Measurements from ENCODE around the gene IFI27L1. TPM values are rescaled to one million over a fixed set of nuclear protein-coding genes. Genes with fewer than 3 reads are reported as not detected.
A peak's percentile ranks its signal among the peaks of the same experiment; 100 is the strongest.

Gene IFI27L1
- 7.8 and 17.6 TPM in 2 replicates for total RNA-seq (2014; rRNA removed; shearing (Covaris generic); ENCODE audit: low replicate concordance)

- no peaks in the 10 kb centered on the region for H3K9me2 ChIP-seq (replicated peaks; ENCODE audit: insufficient read depth, low read length)
- peak within 1 kb of the TSS; percentile 88 for H2AFZ ChIP-seq (ENCODE audit: low read length)
- H4K20me1 ChIP-seq (ENCODE audit: insufficient read depth, low read depth, low read length) = no peaks in the 10 kb centered on the region; the same call in 1 of the 2 replicates
- peak within 1 kb of the TSS; percentile 94 for H3K4me2 ChIP-seq (ENCODE audit: low read depth, low read length, poor library complexity, severe bottlenecking)
- H3K4me1 ChIP-seq (ENCODE audit: low read length) = peaks cover 21% of the 10 kb centered on the region
- H3K9me3 ChIP-seq (ENCODE audit: low read length) = peaks cover 9% of the 10 kb centered on the region
- peak within 1 kb of the TSS; percentile 55 for H3K27ac ChIP-seq (ENCODE audit: low read length)
- H3K79me2 ChIP-seq (ENCODE audit: low read length) = peaks cover 55% of the 10 kb centered on the region
- H3K36me3 ChIP-seq (ENCODE audit: insufficient read depth, low read length) = peaks cover 40% of the 10 kb centered on the region
- DNase-seq = peak; percentile 99
- H3K27me3 ChIP-seq (ENCODE audit: low read length) = no peaks in the 10 kb centered on the region
- peak within 1 kb of the TSS; percentile 90 for H3K4me3 ChIP-seq (ENCODE audit: low read length)
- peak within 1 kb of the TSS; percentile 88 for H3K9ac ChIP-seq (ENCODE audit: low read length)
Measured at GRCh38 chr14:94080621-94081385, at the start of gene IFI27L1, which contains the start of gene DDX24. Gene IFI27L1, plus strand, starts transcription at chr14:94081310. Its CDS starts 15,628 bp downstream, at chr14:94096938. Gene DDX24, minus strand, starts transcription at chr14:94081202. Its CDS starts 1,460 bp downstream, at chr14:94079742.

GRCh38 chr14:94031883-94032279 is 49.2 kb upstream of the IFI27L1 start:
- no peaks in the 10 kb centered on the region for H3K4me1 ChIP-seq (ENCODE audit: low read length)
- H2AFZ ChIP-seq (ENCODE audit: low read length) = no peak overlapping the region
- H3K27me3 ChIP-seq (ENCODE audit: low read length) = no peaks in the 10 kb centered on the region
- no peaks in the 10 kb centered on the region for H3K36me3 ChIP-seq (ENCODE audit: insufficient read depth, low read length)
- no peaks in the 10 kb centered on the region for H3K9me2 ChIP-seq (replicated peaks; ENCODE audit: insufficient read depth, low read length)
- H3K9me3 ChIP-seq (ENCODE audit: low read length) = no peaks in the 10 kb centered on the region
- H3K9ac ChIP-seq (ENCODE audit: low read length) = no peak overlapping the region
- DNase-seq = no peak
- H3K4me2 ChIP-seq (ENCODE audit: low read depth, low read length, poor library complexity, severe bottlenecking) = no peak overlapping the region
- H3K4me3 ChIP-seq (ENCODE audit: low read length) = no peak overlapping the region
- H3K27ac ChIP-seq (ENCODE audit: low read length) = no peak overlapping the region
- no peaks in the 10 kb centered on the region for H3K79me2 ChIP-seq (ENCODE audit: low read length)
- H4K20me1 ChIP-seq (ENCODE audit: insufficient read depth, low read depth, low read length) = no peaks in the 10 kb centered on the region

- no peak for DNase-seq
Measured at GRCh38 chr14:94034886-94035285, 46.2 kb upstream of the IFI27L1 start.

GRCh38 chr14:94036313-94037167 is 44.6 kb upstream of the IFI27L1 start:
- no peaks in the 10 kb centered on the region for H3K27me3 ChIP-seq (ENCODE audit: low read length)
- H3K4me2 ChIP-seq (ENCODE audit: low read depth, low read length, poor library complexity, severe bottlenecking) = no peak overlapping the region
- H3K9me3 ChIP-seq (ENCODE audit: low read length) = no peaks in the 10 kb centered on the region
- no peak overlapping the region for H3K4me3 ChIP-seq (ENCODE audit: low read length)
- no peaks in the 10 kb centered on the region for H3K9me2 ChIP-seq (replicated peaks; ENCODE audit: insufficient read depth, low read length)
- H2AFZ ChIP-seq (ENCODE audit: low read length) = no peak overlapping the region
- no peak overlapping the region for H3K9ac ChIP-seq (ENCODE audit: low read length)
- H3K4me1 ChIP-seq (ENCODE audit: low read length) = no peaks in the 10 kb centered on the region
- H4K20me1 ChIP-seq (ENCODE audit: insufficient read depth, low read depth, low read length) = no peaks in the 10 kb centered on the region
- no peak overlapping the region for H3K27ac ChIP-seq (ENCODE audit: low read length)
- H3K36me3 ChIP-seq (ENCODE audit: insufficient read depth, low read length) = no peaks in the 10 kb centered on the region
- no peaks in the 10 kb centered on the region for H3K79me2 ChIP-seq (ENCODE audit: low read length)
- DNase-seq = peak; percentile 95

More at GRCh38 chr14:94034886-94035285, 46.2 kb upstream of the IFI27L1 start:
- Histone ChIP-seq H3K9ac (ENCODE audit: low read length) (no peak overlapping the region), H3K27me3 (ENCODE audit: low read length) (no peaks in the 10 kb centered on the region), H3K9me3 (ENCODE audit: low read length) (no peaks in the 10 kb centered on the region), H3K9me2 (replicated peaks; ENCODE audit: insufficient read depth, low read length) (no peaks in the 10 kb centered on the region), H3K4me2 (ENCODE audit: low read depth, low read length, poor library complexity, severe bottlenecking) (no peak overlapping the region), H3K36me3 (ENCODE audit: insufficient read depth, low read length) (no peaks in the 10 kb centered on the region), H2AFZ (ENCODE audit: low read length) (no peak overlapping the region), H3K27ac (ENCODE audit: low read length) (no peak overlapping the region), H3K4me3 (ENCODE audit: low read length) (no peak overlapping the region), H3K79me2 (ENCODE audit: low read length) (no peaks in the 10 kb centered on the region), H3K4me1 (ENCODE audit: low read length) (no peaks in the 10 kb centered on the region), H4K20me1 (ENCODE audit: insufficient read depth, low read depth, low read length) (no peaks in the 10 kb centered on the region)

GRCh38 chr14:94037954-94038353 is 43.2 kb upstream of the IFI27L1 start:
- Histone ChIP-seq H3K27ac (ENCODE audit: low read length) (no peak overlapping the region), H3K36me3 (ENCODE audit: insufficient read depth, low read length) (no peaks in the 10 kb centered on the region)

GRCh38 chr14:94038510-94038909 is 42.6 kb upstream of the IFI27L1 start:
- Histone ChIP-seq H4K20me1 (ENCODE audit: insufficient read depth, low read depth, low read length) (peaks cover 4% of the 10 kb centered on the region; the same call in 1 of the 2 replicates), H3K36me3 (ENCODE audit: insufficient read depth, low read length) (no peaks in the 10 kb centered on the region), H3K4me1 (ENCODE audit: low read length) (no peaks in the 10 kb centered on the region), H3K9ac (ENCODE audit: low read length) (no peak overlapping the region), H3K9me2 (replicated peaks; ENCODE audit: insufficient read depth, low read length) (no peaks in the 10 kb centered on the region), H2AFZ (ENCODE audit: low read length) (no peak overlapping the region), H3K27ac (ENCODE audit: low read length) (no peak overlapping the region), H3K4me3 (ENCODE audit: low read length) (no peak overlapping the region), H3K27me3 (ENCODE audit: low read length) (no peaks in the 10 kb centered on the region), H3K9me3 (ENCODE audit: low read length) (no peaks in the 10 kb centered on the region), H3K79me2 (ENCODE audit: low read length) (no peaks in the 10 kb centered on the region), H3K4me2 (ENCODE audit: low read depth, low read length, poor library complexity, severe bottlenecking) (no peak overlapping the region)
- DNase-seq = no peak

More at GRCh38 chr14:94037954-94038353, 43.2 kb upstream of the IFI27L1 start:
- H3K4me3 ChIP-seq (ENCODE audit: low read length) = no peak overlapping the region
- no peaks in the 10 kb centered on the region for H4K20me1 ChIP-seq (ENCODE audit: insufficient read depth, low read depth, low read length)
- no peaks in the 10 kb centered on the region for H3K27me3 ChIP-seq (ENCODE audit: low read length)
- H3K9me3 ChIP-seq (ENCODE audit: low read length) = no peaks in the 10 kb centered on the region
- H3K4me2 ChIP-seq (ENCODE audit: low read depth, low read length, poor library complexity, severe bottlenecking) = no peak overlapping the region
- no peak for DNase-seq
- no peaks in the 10 kb centered on the region for H3K9me2 ChIP-seq (replicated peaks; ENCODE audit: insufficient read depth, low read length)
- H3K4me1 ChIP-seq (ENCODE audit: low read length) = no peaks in the 10 kb centered on the region
- no peaks in the 10 kb centered on the region for H3K79me2 ChIP-seq (ENCODE audit: low read length)
- H3K9ac ChIP-seq (ENCODE audit: low read length) = no peak overlapping the region
- no peak overlapping the region for H2AFZ ChIP-seq (ENCODE audit: low read length)

- Histone ChIP-seq H3K27me3 (ENCODE audit: low read length) (no peaks in the 10 kb centered on the region), H3K4me2 (ENCODE audit: low read depth, low read length, poor library complexity, severe bottlenecking) (no peak overlapping the region), H2AFZ (ENCODE audit: low read length) (no peak overlapping the region), H3K4me1 (ENCODE audit: low read length) (no peaks in the 10 kb centered on the region), H3K36me3 (ENCODE audit: insufficient read depth, low read length) (no peaks in the 10 kb centered on the region), H3K4me3 (ENCODE audit: low read length) (no peak overlapping the region), H3K79me2 (ENCODE audit: low read length) (no peaks in the 10 kb centered on the region), H3K9ac (ENCODE audit: low read length) (no peak overlapping the region), H4K20me1 (ENCODE audit: insufficient read depth, low read depth, low read length) (peaks cover 5% of the 10 kb centered on the region; the same call in 1 of the 2 replicates), H3K9me3 (ENCODE audit: low read length) (no peaks in the 10 kb centered on the region), H3K27ac (ENCODE audit: low read length) (no peak overlapping the region), H3K9me2 (replicated peaks; ENCODE audit: insufficient read depth, low read length) (no peaks in the 10 kb centered on the region)
- DNase-seq = no peak
Measured at GRCh38 chr14:94038921-94039629, 42.0 kb upstream of the IFI27L1 start.
